Hepatocyte (in vitro differentiated cells): ENCODE data around the gene KCNK1.

Experiments used
- CTCF ChIP-seq: fragments of 200-600 bp; sonication (generic); IDR thresholded peaks from 2 replicates; pipeline ENCODE4 v1.5.1; 2016; ENCODE audit warnings: antibody characterized with exemption, mild to moderate bottlenecking; ENCODE audit not compliant: poor library complexity
- EZH2phosphoT487 ChIP-seq: fragments of 200-600 bp; sonication (generic); IDR thresholded peaks from one replicate; pipeline ENCODE4 v1.6.1; 2018; ENCODE audit warnings: antibody characterized with exemption, mild to moderate bottlenecking, low read depth, moderate library complexity; ENCODE audit not compliant: unreplicated experiment, severe bottlenecking

- TF ChIP-seq CTCF = no peak
- no peak for TF ChIP-seq EZH2phosphoT487
Observed at GRCh38 chr1:233689748-233690254, 75.9 kb downstream of the KCNK1 start.
